Suppressor macrophage (primary cell): Measurements from ENCODE around the gene PALM2AKAP2.
A peak's percentile ranks its signal among the peaks of the same experiment; 100 is the strongest.
"Not testable (repeated sequence)": the region's sequence is repeated elsewhere in the genome, so short reads cannot be mapped to it uniquely, and the experiment has no call there.

ENCODE experiments used
- DNase-seq, 4 experiments: peaks; one replicate each; pipeline ENCODE4 v3.0.0-alpha.2; 2020 to 2022

The PALM2AKAP2 gene

DNA sequence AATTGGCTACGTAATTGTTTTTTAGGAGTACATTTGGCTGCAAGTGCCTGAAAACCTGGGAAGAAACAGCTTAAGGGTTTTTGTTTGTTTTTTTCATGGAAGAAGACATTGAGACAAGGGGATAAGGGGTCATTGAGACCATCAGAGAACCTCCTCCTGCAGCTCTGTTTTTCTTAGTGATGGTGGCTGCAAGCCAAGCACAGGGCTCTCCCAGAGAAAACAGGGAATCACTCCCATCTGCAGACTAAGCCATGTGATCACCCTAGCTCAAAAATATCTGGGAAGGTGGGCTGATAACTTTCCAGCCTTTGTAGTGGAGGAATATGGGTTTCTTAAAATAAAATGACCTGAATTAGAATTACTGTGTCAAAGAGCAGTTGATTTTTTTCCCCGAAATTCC, 25.1 kb downstream of the PALM2AKAP2 start:
- no peak for DNase-seq

DNA sequence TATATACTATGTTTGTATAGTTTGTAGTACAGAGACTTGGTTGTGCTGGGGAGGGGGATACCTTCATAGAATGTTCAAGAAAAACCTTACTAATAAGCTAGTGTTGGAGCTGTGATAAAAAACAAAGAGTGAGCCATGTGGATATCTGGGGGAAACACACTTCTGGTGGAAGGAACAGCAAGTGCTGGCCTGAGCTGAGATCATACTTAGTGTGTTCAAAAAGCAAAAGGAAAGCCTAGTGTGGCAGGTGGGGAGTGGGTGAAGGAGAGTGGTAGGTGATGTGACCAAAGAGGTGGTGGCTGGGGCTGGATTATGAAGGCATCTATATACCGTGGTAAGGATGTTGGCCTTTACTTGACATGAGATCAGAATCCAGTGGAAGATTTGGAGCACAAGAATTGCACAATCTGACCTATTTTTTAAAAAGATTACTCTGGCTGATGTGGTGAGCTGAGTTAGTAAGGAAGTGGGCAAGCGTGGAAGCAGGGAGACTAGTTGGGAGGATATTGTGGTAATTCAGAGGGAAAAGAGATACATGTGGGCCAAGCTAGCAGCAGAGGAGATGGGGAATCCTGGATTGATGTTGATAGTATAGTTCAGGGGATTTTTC, 26.6 kb downstream of the PALM2AKAP2 start:
- DNase-seq, result no peak

DNA sequence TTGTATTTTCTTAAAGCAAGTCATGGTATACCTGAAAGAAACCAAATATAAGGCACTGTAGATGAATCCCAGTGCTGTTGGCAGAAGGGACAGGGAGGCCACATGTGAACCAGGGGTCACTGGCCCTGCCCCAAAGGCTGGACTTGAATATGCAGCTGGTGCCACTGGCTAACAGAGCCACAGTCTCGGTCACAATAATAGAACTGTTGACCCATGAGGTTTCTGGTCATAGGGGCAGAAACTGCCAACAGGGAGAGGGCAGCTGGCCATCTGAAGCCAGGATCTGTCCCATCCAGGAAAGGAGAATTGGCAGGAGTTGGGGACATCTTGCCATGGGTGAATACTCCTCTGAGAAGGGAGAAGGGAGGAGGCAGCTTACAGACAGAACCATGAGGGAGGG, 31.9 kb downstream of the PALM2AKAP2 start:
- DNase-seq, result no peak

GRCh38 chr9:109812331-109812730, 32.3 kb downstream of the PALM2AKAP2 start:
- DNase-seq, result no peak

- DNase-seq, result no peak
Measured at GRCh38 chr9:109812818-109813281, 32.9 kb downstream of the PALM2AKAP2 start.

DNA sequence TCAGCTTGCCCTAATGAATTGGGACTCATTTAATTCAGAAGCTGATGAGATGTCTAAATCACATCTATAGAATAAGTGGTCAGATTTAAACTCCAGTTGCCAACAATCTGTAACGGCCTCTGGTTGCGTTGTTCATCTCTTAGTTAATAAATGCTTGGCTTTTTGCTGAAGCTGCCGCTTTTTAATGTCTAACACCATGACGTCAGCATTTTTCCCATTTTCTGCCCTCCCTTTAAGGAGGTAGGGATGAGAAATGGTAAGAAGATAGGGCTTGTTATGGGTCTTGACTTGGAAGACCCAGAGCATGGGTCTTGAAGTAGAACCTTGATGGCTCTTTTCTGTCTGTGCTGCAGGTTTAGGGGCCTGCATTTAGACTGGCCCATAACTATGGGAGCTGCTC, 33.3 kb downstream of the PALM2AKAP2 start:
- no peak for DNase-seq

DNA sequence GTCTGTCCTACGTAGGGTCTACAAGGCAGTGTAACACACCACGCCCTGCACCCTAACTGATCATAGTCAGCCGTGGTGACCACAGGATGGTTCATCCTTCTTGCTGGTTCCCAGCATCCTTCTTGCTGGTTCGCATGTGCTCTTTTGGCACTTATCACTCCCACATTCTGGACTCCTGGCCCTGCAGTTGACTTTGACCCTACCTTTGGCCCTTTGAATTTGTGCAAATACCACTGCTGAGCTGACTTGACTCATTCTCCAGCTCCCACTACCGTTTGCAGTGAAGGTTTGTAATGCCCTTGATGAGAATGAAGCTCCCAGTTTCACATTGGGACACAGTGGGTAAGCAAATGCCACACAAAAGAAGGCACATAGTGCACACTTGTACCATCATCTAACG, 33.8 kb downstream of the PALM2AKAP2 start:
- DNase-seq, result no peak

DNA sequence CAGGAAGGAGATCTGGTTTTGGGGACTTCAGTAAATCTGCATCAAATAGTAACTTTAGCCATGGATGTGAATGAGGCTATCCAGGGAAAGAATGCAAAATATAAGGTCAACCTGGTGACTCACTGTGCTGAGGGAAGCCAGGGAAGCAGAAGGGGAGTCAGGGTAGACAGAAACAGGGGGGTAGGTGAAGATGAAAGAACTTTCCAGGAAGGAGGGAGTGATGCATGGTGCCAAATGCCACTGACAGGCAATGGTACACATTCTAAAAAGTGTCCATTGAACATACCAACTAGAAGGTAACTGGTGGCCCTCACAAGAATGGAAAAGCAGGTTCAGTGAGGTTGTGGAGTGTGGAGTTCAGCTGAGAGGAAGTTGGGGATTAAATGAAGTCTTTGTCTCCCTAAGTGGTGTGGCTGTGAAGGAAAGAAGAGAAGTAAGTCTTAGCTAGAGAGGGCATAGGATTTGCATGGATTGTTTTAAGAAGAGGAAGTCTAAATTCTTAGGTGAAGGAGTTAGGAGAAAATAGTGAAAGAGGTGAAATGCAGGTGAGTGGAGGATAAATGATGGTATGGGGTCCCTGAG, 35.5 kb downstream of the PALM2AKAP2 start:
- no peak for DNase-seq

GRCh38 chr9:109816490-109816889, 36.5 kb downstream of the PALM2AKAP2 start:
- peak; percentile 43 to 78 (median 66) for DNase-seq

DNA sequence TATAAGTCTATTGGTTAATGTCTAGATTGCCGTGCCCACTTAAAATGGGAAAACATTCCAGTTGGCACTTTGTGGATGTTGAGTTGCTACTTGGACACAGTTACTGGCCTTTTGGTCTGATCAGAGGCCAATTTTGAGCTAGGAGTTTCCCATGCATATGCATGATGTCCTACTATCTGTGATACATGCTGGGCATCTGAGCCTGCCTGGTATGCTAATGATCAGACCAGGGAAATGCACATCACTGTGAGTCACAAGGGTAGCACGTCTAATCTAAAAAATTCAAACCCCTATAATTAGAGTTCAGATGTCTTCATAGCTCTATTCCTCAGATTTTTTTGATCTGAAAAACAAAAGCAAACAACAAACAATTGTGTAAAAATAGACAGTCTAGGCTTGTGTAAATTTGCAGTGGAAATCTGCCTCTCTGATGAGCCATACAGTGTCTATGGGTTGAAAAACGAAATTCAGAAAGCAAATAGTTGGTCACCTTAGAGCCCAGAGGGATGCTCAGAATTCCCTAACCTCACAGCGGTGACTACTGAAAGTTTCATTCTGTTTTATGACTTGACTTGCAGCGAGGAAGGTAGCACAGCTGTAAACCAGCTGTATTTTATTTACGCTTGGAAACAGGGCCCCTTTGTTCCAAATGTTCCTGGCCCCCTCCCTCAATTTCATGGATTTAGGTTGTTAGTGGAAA, 37.3 kb downstream of the PALM2AKAP2 start:
- no peak for DNase-seq

- DNase-seq, result peak; percentile 81 to 91 (median 84)
Measured at GRCh38 chr9:109817846-109818472, 38.0 kb downstream of the PALM2AKAP2 start.

DNA sequence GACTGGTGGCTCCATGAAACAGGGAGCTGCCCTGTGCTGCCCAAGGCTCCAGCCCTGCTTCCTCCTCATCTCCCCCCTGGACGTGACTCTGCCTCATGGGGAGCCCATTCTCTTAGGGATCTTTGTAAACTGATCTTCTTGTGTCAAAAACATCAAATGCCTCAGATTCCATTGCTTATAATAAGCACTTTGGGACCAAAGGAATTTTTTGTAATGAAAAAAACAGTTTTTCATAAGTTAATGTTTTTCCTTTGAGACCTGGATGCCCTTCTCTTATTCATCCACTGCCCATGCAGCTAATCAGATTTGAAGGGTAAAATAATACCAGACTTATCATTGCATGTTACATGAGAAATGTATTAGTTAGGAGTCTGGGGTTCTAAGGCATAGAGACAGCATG, 41.7 kb downstream of the PALM2AKAP2 start:
- DNase-seq, result no peak

DNA sequence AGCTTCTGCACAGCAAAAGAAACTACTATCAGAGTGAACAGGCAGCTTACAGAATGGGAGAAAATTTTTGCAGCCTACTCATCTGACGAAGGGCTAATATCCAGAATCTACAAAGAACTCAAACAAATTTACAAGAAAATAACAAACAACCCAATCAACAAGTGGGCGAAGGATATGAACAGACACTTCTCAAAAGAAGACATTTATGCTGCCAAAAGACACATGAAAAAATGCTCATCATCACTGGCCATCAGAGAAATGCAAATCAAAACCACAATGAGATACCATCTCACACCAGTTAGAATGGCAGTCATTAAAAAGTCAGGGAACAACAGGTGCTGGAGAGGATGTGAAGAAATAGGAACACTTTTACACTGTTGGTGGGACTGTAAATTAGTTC, 45.4 kb downstream of the PALM2AKAP2 start:
- not testable (repeated sequence) for DNase-seq

DNA sequence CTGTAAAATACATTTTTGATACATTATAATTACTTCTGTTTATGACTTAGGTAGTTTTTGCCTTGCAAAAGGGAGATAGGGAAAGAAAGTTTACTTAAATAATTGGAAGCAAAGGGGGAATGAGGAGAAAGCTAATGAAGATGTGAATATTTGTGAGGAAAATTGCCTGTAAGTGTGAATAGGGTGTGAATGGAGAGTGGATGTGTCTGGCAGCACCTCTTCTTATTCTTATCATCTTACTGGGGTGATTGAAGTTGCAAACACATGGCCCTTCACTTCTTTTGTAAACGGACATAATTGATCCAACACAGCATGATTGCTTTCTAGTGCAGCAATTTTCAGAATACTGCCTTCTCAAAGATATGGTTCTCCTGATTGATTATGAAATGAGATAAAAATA, 46.6 kb downstream of the PALM2AKAP2 start:
- no peak for DNase-seq

DNA sequence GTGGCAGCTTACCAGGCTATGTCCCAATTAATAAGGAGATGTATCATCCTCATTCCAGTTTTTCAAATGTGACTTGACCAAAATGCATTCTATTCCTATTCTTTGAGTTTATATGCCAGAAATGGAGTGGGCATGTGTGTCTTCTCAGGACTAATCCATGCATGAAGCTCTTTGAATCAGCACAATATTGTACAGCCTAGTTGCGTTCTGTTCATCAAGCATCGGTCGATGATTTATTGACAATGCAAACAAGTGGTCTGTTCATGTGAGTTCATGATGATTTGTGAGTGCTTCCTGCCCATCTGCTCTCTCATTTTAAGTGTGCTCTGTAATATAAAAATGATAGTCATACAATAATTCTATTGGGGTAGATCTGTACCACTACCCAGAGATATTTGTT, 48.3 kb downstream of the PALM2AKAP2 start:
- no peak for DNase-seq
